Measurements from ENCODE around the gene FCGR2B. TPM values are rescaled to one million over a fixed set of nuclear protein-coding genes. Genes with fewer than 3 reads are reported as not detected.
"Not testable (repeated sequence)": the region's sequence is repeated elsewhere in the genome, so short reads cannot be mapped to it uniquely, and the experiment has no call there.

The FCGR2B gene
- polyA plus RNA-seq, 1 of the 3 experiments (the other 2 are of a cell fraction) = 0.05 TPM

- H3K79me2 ChIP-seq (ENCODE audit: insufficient read depth); H3K4me1 ChIP-seq (ENCODE audit: control insufficient read depth in 1 of 2, insufficient read depth in 2 of 2, low read depth in 1 of 2, low read length in 1 of 2); H3K36me3 ChIP-seq (replicated peaks in 1 of 2; ENCODE audit: control insufficient read depth in 1 of 2, insufficient read depth in 2 of 2, low read length in 1 of 2); H3K27ac ChIP-seq (ENCODE audit: low read depth in 2 of 2, low read length in 1 of 2); POLR2A ChIA-PET; H3K9me3 ChIP-seq; H2AFZ ChIP-seq (ENCODE audit: low read depth); DNase-seq; H3K9me2 ChIP-seq; H3K27me3 ChIP-seq (ENCODE audit: insufficient read depth); H4K20me1 ChIP-seq (ENCODE audit: insufficient read depth); CTCF ChIA-PET; H3K9ac ChIP-seq; H3F3A ChIP-seq (replicated peaks; ENCODE audit: insufficient read depth); H3K4me3 ChIP-seq (ENCODE audit: low read depth in 2 of 2, low read length in 1 of 2); H3K4me2 ChIP-seq: not testable (repeated sequence)
- WGBS (ENCODE audit: low lambda C conversion rate) = no CpG with 5 or more reads among the region's 1 CpG
Measured at GRCh38 chr1:161663569-161663968, 626 bp downstream of the FCGR2B start.

- DNase-seq; H3K79me2 ChIP-seq (ENCODE audit: insufficient read depth); H2AFZ ChIP-seq (ENCODE audit: low read depth); CTCF ChIA-PET; H3K4me2 ChIP-seq; H3F3A ChIP-seq (replicated peaks; ENCODE audit: insufficient read depth); H3K36me3 ChIP-seq (replicated peaks in 1 of 2; ENCODE audit: control insufficient read depth in 1 of 2, insufficient read depth in 2 of 2, low read length in 1 of 2); H3K27ac ChIP-seq (ENCODE audit: low read depth in 2 of 2, low read length in 1 of 2); H3K4me1 ChIP-seq (ENCODE audit: control insufficient read depth in 1 of 2, insufficient read depth in 2 of 2, low read depth in 1 of 2, low read length in 1 of 2); H3K27me3 ChIP-seq (ENCODE audit: insufficient read depth); H3K9me3 ChIP-seq; H4K20me1 ChIP-seq (ENCODE audit: insufficient read depth); H3K4me3 ChIP-seq (ENCODE audit: low read depth in 2 of 2, low read length in 1 of 2); H3K9ac ChIP-seq; H3K9me2 ChIP-seq; POLR2A ChIA-PET: not testable (repeated sequence)
- no CpG with 5 or more reads among the region's 4 CpGs for WGBS (ENCODE audit: low lambda C conversion rate)
Measured at GRCh38 chr1:161664689-161665088, 1.7 kb downstream of the FCGR2B start.

GRCh38 chr1:161671045-161672020, 8.4 kb downstream of the FCGR2B start:
- H3K9ac ChIP-seq; DNase-seq; H3K36me3 ChIP-seq (replicated peaks in 1 of 2; ENCODE audit: control insufficient read depth in 1 of 2, insufficient read depth in 2 of 2, low read length in 1 of 2); H3K27ac ChIP-seq (ENCODE audit: low read depth in 2 of 2, low read length in 1 of 2); H3K4me1 ChIP-seq (ENCODE audit: control insufficient read depth in 1 of 2, insufficient read depth in 2 of 2, low read depth in 1 of 2, low read length in 1 of 2); POLR2A ChIA-PET; H3K4me3 ChIP-seq (ENCODE audit: low read depth in 2 of 2, low read length in 1 of 2); H3K79me2 ChIP-seq (ENCODE audit: insufficient read depth); H4K20me1 ChIP-seq (ENCODE audit: insufficient read depth); H3K9me3 ChIP-seq; H3F3A ChIP-seq (replicated peaks; ENCODE audit: insufficient read depth); H3K9me2 ChIP-seq; H3K4me2 ChIP-seq; H3K27me3 ChIP-seq (ENCODE audit: insufficient read depth); CTCF ChIA-PET: not testable (repeated sequence)
- WGBS (ENCODE audit: low lambda C conversion rate) = 35% methylated on average over 11 of the region's 15 CpGs
- H2AFZ ChIP-seq (ENCODE audit: low read depth) = peak overlapping the region; percentile 74; the same call in 1 of the 2 replicates

- DNase-seq; CTCF ChIA-PET; H3K4me1 ChIP-seq (ENCODE audit: control insufficient read depth in 1 of 2, insufficient read depth in 2 of 2, low read depth in 1 of 2, low read length in 1 of 2); H3K27ac ChIP-seq (ENCODE audit: low read depth in 2 of 2, low read length in 1 of 2); H3K9ac ChIP-seq; POLR2A ChIA-PET; H3K9me3 ChIP-seq; H3F3A ChIP-seq (replicated peaks; ENCODE audit: insufficient read depth); H3K36me3 ChIP-seq (replicated peaks in 1 of 2; ENCODE audit: control insufficient read depth in 1 of 2, insufficient read depth in 2 of 2, low read length in 1 of 2); H3K9me2 ChIP-seq; H4K20me1 ChIP-seq (ENCODE audit: insufficient read depth); H3K4me3 ChIP-seq (ENCODE audit: low read depth in 2 of 2, low read length in 1 of 2); H3K27me3 ChIP-seq (ENCODE audit: insufficient read depth); H3K4me2 ChIP-seq; H3K79me2 ChIP-seq (ENCODE audit: insufficient read depth); H2AFZ ChIP-seq (ENCODE audit: low read depth): not testable (repeated sequence)
- WGBS (ENCODE audit: low lambda C conversion rate) = 40% methylated on average over 3 of the region's 7 CpGs
Measured at GRCh38 chr1:161673437-161673836, 10.5 kb downstream of the FCGR2B start.

GRCh38 chr1:161674447-161674846, 11.5 kb downstream of the FCGR2B start:
- H4K20me1 ChIP-seq (ENCODE audit: insufficient read depth); H3K9me2 ChIP-seq; H3F3A ChIP-seq (replicated peaks; ENCODE audit: insufficient read depth); H3K27me3 ChIP-seq (ENCODE audit: insufficient read depth); H3K4me2 ChIP-seq; H3K4me3 ChIP-seq (ENCODE audit: low read depth in 2 of 2, low read length in 1 of 2); H3K9ac ChIP-seq; H3K36me3 ChIP-seq (replicated peaks in 1 of 2; ENCODE audit: control insufficient read depth in 1 of 2, insufficient read depth in 2 of 2, low read length in 1 of 2); CTCF ChIA-PET; H3K79me2 ChIP-seq (ENCODE audit: insufficient read depth); H3K9me3 ChIP-seq; H3K27ac ChIP-seq (ENCODE audit: low read depth in 2 of 2, low read length in 1 of 2); H2AFZ ChIP-seq (ENCODE audit: low read depth); POLR2A ChIA-PET; DNase-seq; H3K4me1 ChIP-seq (ENCODE audit: control insufficient read depth in 1 of 2, insufficient read depth in 2 of 2, low read depth in 1 of 2, low read length in 1 of 2): not testable (repeated sequence)
- 42% methylated on average over 3 of the region's 3 CpGs for WGBS (ENCODE audit: low lambda C conversion rate)

- H3K9me3 ChIP-seq; H3K4me2 ChIP-seq; H3K4me1 ChIP-seq (ENCODE audit: control insufficient read depth in 1 of 2, insufficient read depth in 2 of 2, low read depth in 1 of 2, low read length in 1 of 2); H3K27me3 ChIP-seq (ENCODE audit: insufficient read depth); H3K9ac ChIP-seq; H3K4me3 ChIP-seq (ENCODE audit: low read depth in 2 of 2, low read length in 1 of 2); CTCF ChIA-PET; H3K9me2 ChIP-seq; DNase-seq; H3F3A ChIP-seq (replicated peaks; ENCODE audit: insufficient read depth); H2AFZ ChIP-seq (ENCODE audit: low read depth); H3K27ac ChIP-seq (ENCODE audit: low read depth in 2 of 2, low read length in 1 of 2); POLR2A ChIA-PET; H3K79me2 ChIP-seq (ENCODE audit: insufficient read depth); H4K20me1 ChIP-seq (ENCODE audit: insufficient read depth); H3K36me3 ChIP-seq (replicated peaks in 1 of 2; ENCODE audit: control insufficient read depth in 1 of 2, insufficient read depth in 2 of 2, low read length in 1 of 2): not testable (repeated sequence)
- WGBS (ENCODE audit: low lambda C conversion rate) = 14% methylated on average over 1 of the region's 3 CpGs
Measured at GRCh38 chr1:161674908-161675307, 12.0 kb downstream of the FCGR2B start.

Data from SK-N-SH (cell line).